HepG2 (cell line): ENCODE data around the gene LMAN2L. TPM values are rescaled to one million over a fixed set of nuclear protein-coding genes. Genes with fewer than 3 reads are reported as not detected.
A peak's percentile ranks its signal among the peaks of the same experiment; 100 is the strongest.

Experiments
- ATF7-NPFF ChIP-seq: sonication (generic); formaldehyde crosslinking; IDR thresholded peaks from 2 replicates; pipeline ENCODE4 v1.8.1; 2023; ENCODE audit warnings: mild to moderate bottlenecking, low read depth, missing genetic modification reagents, moderate library complexity
- BRD4 ChIP-seq: sonication (generic); formaldehyde crosslinking; IDR thresholded peaks from 2 replicates; pipeline ENCODE4 v1.4.0; 2020; ENCODE audit warnings: missing genetic modification reagents
- CBX5 ChIP-seq: sonication (generic); formaldehyde crosslinking; IDR thresholded peaks from 2 replicates; pipeline ENCODE4 v1.4.0; 2020; ENCODE audit warnings: missing genetic modification reagents, borderline replicate concordance
- EP300 ChIP-seq, 3 experiments: sonication (generic) in 1 of 3; formaldehyde crosslinking in 1 of 3; IDR thresholded peaks; 2 replicates each; pipeline versions ENCODE4 v1.5.1 to v1.6.1; 2011 to 2020; ENCODE audit warnings: low read depth in 2 of 3, low read length in 2 of 3, borderline replicate concordance in 1 of 3, improper control_type of control experiment in 1 of 3, mild to moderate bottlenecking in 1 of 3, missing genetic modification reagents in 1 of 3, moderate library complexity in 1 of 3
- FOXA3 ChIP-seq: IDR thresholded peaks from 2 replicates; pipeline ENCODE4 v1.6.1; 2016; ENCODE audit warnings: missing genetic modification reagents, missing compliant biosample characterization
- HES4 ChIP-seq: sonication (generic); formaldehyde crosslinking; IDR thresholded peaks from 2 replicates; pipeline ENCODE4 v1.9.0; 2021; ENCODE audit warnings: mild to moderate bottlenecking, missing genetic modification reagents, borderline replicate concordance
- HNF4G ChIP-seq, 2 experiments: sonication (generic) in 1 of 2; formaldehyde crosslinking in 1 of 2; IDR thresholded peaks; 2 replicates each; pipeline versions ENCODE4 v1.4.0 to v1.6.1; 2011 to 2020; ENCODE audit warnings: borderline replicate concordance in 2 of 2, low read depth in 2 of 2, mild to moderate bottlenecking in 2 of 2, low read length in 1 of 2, missing genetic modification reagents in 1 of 2, moderate library complexity in 1 of 2
- JDP2 ChIP-seq: sonication (generic); formaldehyde crosslinking; IDR thresholded peaks from 2 replicates; pipeline ENCODE4 v1.8.1; 2022; ENCODE audit warnings: missing genetic modification reagents, borderline replicate concordance
- MIXL1 ChIP-seq: IDR thresholded peaks from 2 replicates; pipeline ENCODE4 v1.6.1; 2016
- PHF21A ChIP-seq: sonication (generic); formaldehyde crosslinking; IDR thresholded peaks from 2 replicates; pipeline ENCODE4 v1.5.0; 2020; ENCODE audit warnings: mild to moderate bottlenecking, missing genetic modification reagents
- SCMH1 ChIP-seq: sonication (generic); formaldehyde crosslinking; IDR thresholded peaks from 2 replicates; pipeline ENCODE4 v1.9.0; 2021; ENCODE audit warnings: missing genetic modification reagents, mild to moderate bottlenecking, borderline replicate concordance
- SMARCE1 ChIP-seq: fragments of 450-650 bp; IDR thresholded peaks from 2 replicates; pipeline ENCODE4 v1.6.1; 2017; ENCODE audit warnings: borderline replicate concordance
- TAF1 ChIP-seq: sonication (generic); formaldehyde crosslinking; IDR thresholded peaks from 2 replicates; pipeline ENCODE4 v1.4.0; 2020; ENCODE audit warnings: missing genetic modification reagents
- TSC22D2 ChIP-seq: sonication (generic); formaldehyde crosslinking; IDR thresholded peaks from 2 replicates; pipeline ENCODE4 v1.5.1; 2020; ENCODE audit warnings: missing genetic modification reagents, mild to moderate bottlenecking, borderline replicate concordance
- UBTF ChIP-seq: sonication (generic); formaldehyde crosslinking; IDR thresholded peaks from 2 replicates; pipeline ENCODE4 v1.4.0; 2020; ENCODE audit warnings: mild to moderate bottlenecking, missing genetic modification reagents
- ZBTB2 ChIP-seq: sonication (generic); formaldehyde crosslinking; IDR thresholded peaks from 2 replicates; pipeline ENCODE4 v1.8.0; 2022; ENCODE audit warnings: low read depth, missing genetic modification reagents
- ZFX ChIP-seq: sonication (generic); formaldehyde crosslinking; IDR thresholded peaks from 2 replicates; pipeline ENCODE4 v1.4.0; 2020; ENCODE audit warnings: mild to moderate bottlenecking, low read depth, missing genetic modification reagents, moderate library complexity
- ZKSCAN8 ChIP-seq: IDR thresholded peaks from 2 replicates; pipeline ENCODE4 v1.6.1; 2016; ENCODE audit warnings: borderline replicate concordance, missing genetic modification reagents, missing compliant biosample characterization
- ZNF160 ChIP-seq: sonication (generic); formaldehyde crosslinking; IDR thresholded peaks from 2 replicates; pipeline ENCODE4 v1.8.0; 2022; ENCODE audit warnings: mild to moderate bottlenecking, inconsistent platforms, missing genetic modification reagents
- ZNF513 ChIP-seq: sonication (generic); formaldehyde crosslinking; conservative IDR thresholded peaks from 2 replicates; pipeline ENCODE4 v1.5.0; 2020; ENCODE audit warnings: missing genetic modification reagents
- ZNF879 ChIP-seq: sonication (generic); formaldehyde crosslinking; IDR thresholded peaks from 2 replicates; pipeline ENCODE4 v1.8.1; 2023; ENCODE audit warnings: missing genetic modification reagents
- polyA plus RNA-seq, 8 experiments: library from polyadenylated mRNA; depleted of rRNA in 3 of 8; stranded (reverse) in 7 of 8; unstranded in 1 of 8; fragments of >200 nt; fragmentation: Illumina TruSeq in 4 of 8; extraction: Trizol in 4 of 8; gene quantifications; 2 replicates each; pipeline versions ENCODE4 v1.2.1 to v1.2.3, GENCODE V29; 2011 to 2016; ENCODE audit warnings: low read depth in 4 of 8, missing spikeins in 1 of 8, mixed read lengths in 1 of 8; ENCODE audit not compliant: insufficient read depth in 1 of 8
- total RNA-seq, 5 experiments: library from RNA; depleted of rRNA; stranded (reverse); fragments of >200 nt; fragmentation: Illumina TruSeq; extraction: Trizol; gene quantifications; 2 replicates each; pipeline ENCODE4 v1.2.3, GENCODE V29; 2016; ENCODE audit warnings: low read depth in 1 of 5
- TF ChIP-seq, protein P1 (sequence below): sonication (generic); formaldehyde crosslinking; IDR thresholded peaks from 2 replicates; pipeline ENCODE4 v1.8.0; 2022; ENCODE audit warnings: mild to moderate bottlenecking, missing genetic modification reagents, moderate library complexity

The LMAN2L gene
- total and polyA plus RNA-seq, 2 of the 13 experiments (the other 11 are each of a cell fraction or from before 2014, with no cell fraction given), result 39.1 to 57.9 TPM

DNA sequence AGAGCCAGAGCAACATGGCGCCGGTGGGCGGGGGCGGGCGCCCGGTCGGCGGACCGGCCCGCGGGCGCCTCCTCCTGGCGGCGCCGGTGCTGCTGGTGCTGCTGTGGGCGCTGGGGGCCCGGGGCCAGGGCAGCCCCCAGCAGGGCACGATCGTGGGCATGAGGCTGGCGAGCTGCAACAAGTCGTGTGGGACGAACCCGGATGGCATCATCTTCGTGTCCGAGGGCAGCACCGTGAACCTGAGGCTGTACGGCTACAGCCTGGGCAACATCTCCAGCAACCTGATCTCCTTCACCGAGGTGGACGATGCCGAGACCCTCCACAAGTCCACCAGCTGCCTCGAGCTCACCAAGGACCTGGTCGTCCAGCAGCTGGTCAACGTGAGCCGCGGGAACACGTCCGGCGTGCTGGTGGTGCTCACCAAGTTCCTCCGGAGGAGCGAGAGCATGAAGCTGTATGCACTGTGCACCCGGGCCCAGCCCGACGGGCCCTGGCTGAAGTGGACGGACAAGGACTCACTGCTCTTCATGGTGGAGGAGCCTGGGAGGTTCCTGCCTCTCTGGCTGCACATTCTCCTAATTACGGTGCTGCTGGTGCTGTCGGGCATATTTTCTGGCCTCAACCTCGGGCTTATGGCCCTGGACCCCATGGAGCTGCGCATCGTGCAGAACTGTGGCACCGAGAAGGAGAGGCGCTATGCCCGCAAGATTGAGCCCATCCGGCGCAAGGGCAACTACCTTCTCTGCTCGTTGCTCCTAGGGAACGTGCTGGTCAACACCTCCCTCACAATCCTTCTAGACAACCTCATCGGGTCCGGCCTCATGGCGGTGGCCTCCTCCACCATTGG lies 21.3 kb upstream of the LMAN2L start (continued):
- TF ChIP-seq ZNF513 (CRISPR knock-in tag), result 0 out of 2 replicates have a peak, but pooled peaks have one; percentile 51
- peak; percentile 83 for TF ChIP-seq UBTF (CRISPR knock-in tag)
- TF ChIP-seq ZBTB2 (CRISPR knock-in tag), result no peak
- peak; percentile 26; the same call in 1 of the 2 replicates for TF ChIP-seq JDP2 (CRISPR knock-in tag)
- no peak for TF ChIP-seq EP300 (IDR thresholded peaks at IDR 0.05; ENCODE audit: low read depth in 2 of 2, low read length in 2 of 2)
- TF ChIP-seq EP300 (CRISPR knock-in tag; IDR thresholded peaks at IDR 0.05; ENCODE audit: borderline replicate concordance), result no peak
- no peak for TF ChIP-seq ZKSCAN8
- TF ChIP-seq ZNF879 (CRISPR knock-in tag), result peak; percentile 65; the same call in 1 of the 2 replicates
- TF ChIP-seq, protein P1, sequence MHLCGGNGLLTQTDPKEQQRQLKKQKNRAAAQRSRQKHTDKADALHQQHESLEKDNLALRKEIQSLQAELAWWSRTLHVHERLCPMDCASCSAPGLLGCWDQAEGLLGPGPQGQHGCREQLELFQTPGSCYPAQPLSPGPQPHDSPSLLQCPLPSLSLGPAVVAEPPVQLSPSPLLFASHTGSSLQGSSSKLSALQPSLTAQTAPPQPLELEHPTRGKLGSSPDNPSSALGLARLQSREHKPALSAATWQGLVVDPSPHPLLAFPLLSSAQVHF, result no peak
- no peak for TF ChIP-seq PHF21A
- TF ChIP-seq TSC22D2, result 0 out of 2 replicates have a peak, but pooled peaks have one; percentile 38
- TF ChIP-seq ATF7-NPFF (CRISPR knock-in tag), result peak; percentile 72
- peak; percentile 30; the same call in 1 of the 2 replicates for TF ChIP-seq TAF1
- TF ChIP-seq SMARCE1, result no peak
- 0 out of 2 replicates have a peak, but pooled peaks have one; percentile 15 for TF ChIP-seq CBX5 (CRISPR knock-in tag)
- TF ChIP-seq HES4 (CRISPR knock-in tag), result no peak
- peak; percentile 87; the same call in 1 of the 2 replicates for TF ChIP-seq BRD4 (CRISPR knock-in tag)
- no peak for TF ChIP-seq FOXA3
- no peak for TF ChIP-seq HNF4G (IDR thresholded peaks at IDR 0.05; ENCODE audit: borderline replicate concordance, low read depth, low read length)
- TF ChIP-seq HNF4G (CRISPR knock-in tag; IDR thresholded peaks at IDR 0.05; ENCODE audit: borderline replicate concordance, low read depth), result 0 out of 2 replicates have a peak, but pooled peaks have one; percentile 51
- no peak for TF ChIP-seq ZNF160
- no peak for TF ChIP-seq MIXL1 (CRISPR knock-in tag)
- no peak for TF ChIP-seq SCMH1
- peak; percentile 70 for TF ChIP-seq ZFX
